Suprapubic skin (tissue), 4 donors: Measurements from ENCODE around the gene SH3YL1. TPM values are rescaled to one million over a fixed set of nuclear protein-coding genes. Genes with fewer than 3 reads are reported as not detected.

Experiments
- DNase-seq, 2 donors: peaks; one replicate each; pipeline ENCODE4 v3.0.0-alpha.2; 2019; ENCODE audit warnings: low spot score in 2 of 2
- H3K27ac ChIP-seq: fragments of 200-600 bp; sonication (generic); one replicate; pipeline ENCODE4 v1.5.1; 2019
- H3K27me3 ChIP-seq: fragments of 200-600 bp; sonication (generic); one replicate; pipeline ENCODE4 v1.5.1; 2019
- H3K36me3 ChIP-seq: fragments of 200-600 bp; sonication (generic); one replicate; pipeline ENCODE4 v1.5.1; 2019
- H3K4me1 ChIP-seq: fragments of 200-600 bp; sonication (generic); one replicate; pipeline ENCODE4 v1.5.1; 2019
- H3K4me3 ChIP-seq: fragments of 200-600 bp; sonication (generic); one replicate; pipeline ENCODE4 v1.5.1; 2019; ENCODE audit warnings: mild to moderate bottlenecking
- H3K9me3 ChIP-seq: fragments of 200-600 bp; sonication (generic); one replicate; pipeline ENCODE4 v1.5.1; 2019
- EP300 ChIP-seq: sonication (generic); formaldehyde crosslinking; IDR thresholded peaks from one replicate; pipeline ENCODE4 v1.6.1; 2017; ENCODE audit warnings: antibody characterized with exemption
- POLR2A ChIP-seq, 2 donors: fragments of 450-650 bp; IDR thresholded peaks; one replicate each; pipeline ENCODE4 v1.6.1; 2017; ENCODE audit warnings: antibody characterized with exemption in 2 of 2, mild to moderate bottlenecking in 2 of 2, moderate library complexity in 2 of 2
- POLR2AphosphoS5 ChIP-seq, 3 donors: sonication (generic); formaldehyde crosslinking; IDR thresholded peaks; one replicate each; pipeline ENCODE4 v1.6.1; 2017; ENCODE audit warnings: antibody characterized with exemption in 3 of 3
- WGBS: methylation state at CpG from one replicate; pipeline ENCODE4 v1.1.5; 2018; 5-methylcytosine and 5-hydroxymethylcytosine counted together
- total RNA-seq, 4 donors: library from RNA; depleted of rRNA; stranded (reverse); fragments of >200 nt; gene quantifications; one replicate each; pipeline ENCODE4 v1.1.0, GENCODE V29; 2016
- TF ChIP-seq, protein P1 (sequence below), 2 donors: fragments of 200-600 bp in 1 of 2; fragments of 450-650 bp in 1 of 2; sonication (generic) in 1 of 2; IDR thresholded peaks; one replicate each; pipeline ENCODE4 v1.5.1; 2016 to 2019; ENCODE audit warnings: antibody characterized with exemption in 2 of 2, mild to moderate bottlenecking in 1 of 2, moderate library complexity in 1 of 2

SH3YL1 gene
- total RNA-seq, 4 donors from 2014 or later = 104 to 119 (median 118) TPM

- WGBS = 86% methylated on average over 4 of the region's 4 CpGs
- H3K27me3 ChIP-seq = no peaks in the 10 kb centered on the region
- no peak for DNase-seq
- no peak for TF ChIP-seq POLR2AphosphoS5 (IDR thresholded peaks at IDR 0.05)
- no peak for TF ChIP-seq POLR2A (IDR thresholded peaks at IDR 0.05)
- no peak for TF ChIP-seq EP300
- H3K27ac ChIP-seq = no peak overlapping the region
- H3K4me3 ChIP-seq = no peak overlapping the region
- H3K9me3 ChIP-seq = no peaks in the 10 kb centered on the region
- peaks cover 31% of the 10 kb centered on the region for H3K4me1 ChIP-seq
- peaks cover 26% of the 10 kb centered on the region for H3K36me3 ChIP-seq
Observed at GRCh38 chr2:269356-270030, 5.7 kb upstream of the SH3YL1 start.

DNA sequence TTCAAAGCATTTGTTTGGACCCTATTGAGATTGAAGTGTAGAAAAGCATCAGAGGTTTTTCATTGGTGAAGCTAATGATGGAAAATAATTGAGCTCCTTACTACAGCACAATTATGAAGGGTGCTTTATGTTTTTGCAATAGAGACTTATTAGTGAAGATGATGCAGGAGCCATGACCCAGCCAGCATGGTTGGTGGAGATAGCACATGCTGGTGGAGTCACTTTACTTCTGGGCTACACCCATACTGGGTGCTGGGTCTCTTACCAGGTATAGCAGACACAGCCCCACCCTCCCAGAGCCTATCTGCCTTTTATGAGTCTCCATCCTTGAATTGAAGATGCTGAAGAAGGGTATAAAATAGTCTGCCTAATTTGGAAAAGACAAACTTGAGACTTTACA lies 4.5 kb upstream of the SH3YL1 start:
- peaks cover 14% of the 10 kb centered on the region for H3K36me3 ChIP-seq
- no peak overlapping the region for H3K27ac ChIP-seq
- peaks cover 41% of the 10 kb centered on the region for H3K4me1 ChIP-seq
- no peaks in the 10 kb centered on the region for H3K9me3 ChIP-seq
- no peak for DNase-seq
- no peak for TF ChIP-seq EP300
- H3K4me3 ChIP-seq = no peak overlapping the region
- H3K27me3 ChIP-seq = no peaks in the 10 kb centered on the region

DNA sequence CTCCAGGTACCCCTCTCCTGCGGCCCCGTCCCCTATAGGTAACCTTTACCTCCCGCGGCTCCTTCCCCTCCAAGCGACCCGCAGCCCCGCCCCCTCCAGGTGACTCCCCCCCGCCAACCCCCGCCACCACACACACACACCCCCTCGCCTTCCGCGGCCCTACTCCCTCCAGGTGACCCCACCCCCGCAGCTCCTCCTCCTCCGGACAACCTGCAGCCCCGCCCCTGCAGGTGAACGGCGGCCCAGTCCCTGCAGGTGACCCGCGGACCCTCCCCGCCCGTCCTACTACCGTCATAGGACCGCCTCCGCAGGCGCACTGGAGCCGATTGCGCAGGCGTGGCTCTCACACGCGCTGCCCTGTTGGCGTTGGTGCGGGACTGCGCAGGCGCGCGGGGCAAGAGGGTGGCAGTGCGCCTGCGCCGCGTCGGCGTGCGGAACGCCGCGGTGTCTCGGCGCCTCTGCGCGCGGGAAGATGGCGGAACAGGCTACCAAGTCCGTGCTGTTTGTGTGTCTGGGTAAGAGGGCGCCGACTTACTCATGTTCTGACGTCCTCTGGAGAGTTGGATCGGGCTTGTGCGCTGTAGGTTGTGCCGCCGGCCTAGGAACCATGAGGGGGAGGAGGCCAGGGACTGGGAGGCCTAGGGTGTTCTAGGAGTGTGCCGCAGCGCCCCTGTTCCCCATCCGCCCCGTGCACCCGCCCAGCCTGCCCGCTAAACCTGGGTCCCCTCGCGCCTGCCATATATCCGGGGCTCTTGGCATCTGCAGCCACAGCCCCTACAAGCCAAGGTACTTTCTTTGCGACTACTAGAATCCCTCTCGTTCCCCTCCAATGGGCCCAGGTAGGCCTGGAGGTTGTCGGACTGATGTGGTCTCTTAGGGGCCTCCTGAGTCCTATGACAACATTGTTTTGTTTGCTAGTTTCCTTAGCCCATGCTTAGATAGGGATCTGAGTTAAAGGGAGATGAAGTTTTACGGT lies 949 bp upstream of the SH3YL1 start, which contains the start of gene ACP1:
TSS of gene ACP1 (plus strand) at position 455 of the 976 bp plus-strand sequence. CDS start at position 473, 18 bp downstream.
- H3K9me3 ChIP-seq = no peaks in the 10 kb centered on the region
- 0% methylated on average over 30 of the region's 73 CpGs for WGBS
- peak; percentile 96 for DNase-seq
- peaks cover 47% of the 10 kb centered on the region for H3K4me1 ChIP-seq
- H3K36me3 ChIP-seq = peaks cover 3% of the 10 kb centered on the region
- no peaks in the 10 kb centered on the region for H3K27me3 ChIP-seq
- TF ChIP-seq, protein P1, sequence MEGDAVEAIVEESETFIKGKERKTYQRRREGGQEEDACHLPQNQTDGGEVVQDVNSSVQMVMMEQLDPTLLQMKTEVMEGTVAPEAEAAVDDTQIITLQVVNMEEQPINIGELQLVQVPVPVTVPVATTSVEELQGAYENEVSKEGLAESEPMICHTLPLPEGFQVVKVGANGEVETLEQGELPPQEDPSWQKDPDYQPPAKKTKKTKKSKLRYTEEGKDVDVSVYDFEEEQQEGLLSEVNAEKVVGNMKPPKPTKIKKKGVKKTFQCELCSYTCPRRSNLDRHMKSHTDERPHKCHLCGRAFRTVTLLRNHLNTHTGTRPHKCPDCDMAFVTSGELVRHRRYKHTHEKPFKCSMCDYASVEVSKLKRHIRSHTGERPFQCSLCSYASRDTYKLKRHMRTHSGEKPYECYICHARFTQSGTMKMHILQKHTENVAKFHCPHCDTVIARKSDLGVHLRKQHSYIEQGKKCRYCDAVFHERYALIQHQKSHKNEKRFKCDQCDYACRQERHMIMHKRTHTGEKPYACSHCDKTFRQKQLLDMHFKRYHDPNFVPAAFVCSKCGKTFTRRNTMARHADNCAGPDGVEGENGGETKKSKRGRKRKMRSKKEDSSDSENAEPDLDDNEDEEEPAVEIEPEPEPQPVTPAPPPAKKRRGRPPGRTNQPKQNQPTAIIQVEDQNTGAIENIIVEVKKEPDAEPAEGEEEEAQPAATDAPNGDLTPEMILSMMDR (IDR thresholded peaks at IDR 0.05) = no peak
- TF ChIP-seq POLR2A (IDR thresholded peaks at IDR 0.05) (peak in 1 of 2 donors; percentile 82), POLR2AphosphoS5 (IDR thresholded peaks at IDR 0.05) (peak; percentile 50 to 85 (median 53)), EP300 (no peak)
- peak within 1 kb of the TSS; percentile 67 for H3K4me3 ChIP-seq
- H3K27ac ChIP-seq = peak within 1 kb of the TSS; percentile 92

GRCh38 chr2:263022-263738 lies 652 bp downstream of the SH3YL1 start:
- Histone ChIP-seq H3K4me1 (peaks cover 43% of the 10 kb centered on the region), H3K9me3 (peaks cover 4% of the 10 kb centered on the region), H3K27me3 (no peaks in the 10 kb centered on the region), H3K4me3 (peak overlapping the region; percentile 67), H3K36me3 (peaks cover 3% of the 10 kb centered on the region), H3K27ac (peak overlapping the region; percentile 92)
- no peak for DNase-seq
- no peak for TF ChIP-seq POLR2AphosphoS5 (IDR thresholded peaks at IDR 0.05)
- TF ChIP-seq POLR2A (IDR thresholded peaks at IDR 0.05) = no peak
- TF ChIP-seq, protein P1 (IDR thresholded peaks at IDR 0.05) = no peak
- no peak for TF ChIP-seq EP300
- 40% methylated on average over 32 of the region's 42 CpGs for WGBS

- peaks cover 34% of the 10 kb centered on the region for H3K4me1 ChIP-seq
- DNase-seq = no peak
- WGBS = 33% methylated on average over 3 of the region's 3 CpGs
- H3K36me3 ChIP-seq = peaks cover 3% of the 10 kb centered on the region
- no peak overlapping the region for H3K4me3 ChIP-seq
- TF ChIP-seq, protein P1 (IDR thresholded peaks at IDR 0.05) = no peak
- TF ChIP-seq EP300 (no peak), POLR2A (IDR thresholded peaks at IDR 0.05) (no peak), POLR2AphosphoS5 (IDR thresholded peaks at IDR 0.05) (no peak)
- H3K27ac ChIP-seq = peak overlapping the region; percentile 24
- peaks cover 4% of the 10 kb centered on the region for H3K9me3 ChIP-seq
- no peaks in the 10 kb centered on the region for H3K27me3 ChIP-seq
Observed at GRCh38 chr2:262117-262516, 1.7 kb downstream of the SH3YL1 start.
